Neural cell (in vitro differentiated cells): ENCODE data around the gene PTGER3. TPM values are rescaled to one million over a fixed set of nuclear protein-coding genes. Genes with fewer than 3 reads are reported as not detected.

Source experiments
- H2AFZ ChIP-seq: fragments of 200-600, 300-800 bp; sonication (generic), shearing (Covaris generic); 2 replicates; pipeline ENCODE4 v1.6.0; 2014; ENCODE audit warnings: low read depth, mild to moderate bottlenecking, antibody characterized with exemption, low read length, moderate library complexity
- H3F3A ChIP-seq: fragments of 200-600 bp; shearing (Covaris generic); 2 replicates; pipeline ENCODE4 v1.6.1; 2016; ENCODE audit warnings: mild to moderate bottlenecking, moderate library complexity, mixed read lengths, antibody characterized with exemption, low read length; ENCODE audit not compliant: insufficient read depth, poor library complexity, severe bottlenecking
- H3K27ac ChIP-seq: fragments of 200-600, 300-800 bp; sonication (generic), shearing (Covaris generic); 2 replicates; pipeline ENCODE4 v1.5.1; 2014; ENCODE audit warnings: mild to moderate bottlenecking, low read length, moderate library complexity
- H3K27me3 ChIP-seq: fragments of 300-800, 200-600 bp; sonication (generic), shearing (Covaris generic); 2 replicates; pipeline ENCODE4 v1.6.0; 2014; ENCODE audit warnings: mild to moderate bottlenecking, low read depth, low read length, moderate library complexity; ENCODE audit not compliant: insufficient read depth
- H3K36me3 ChIP-seq: fragments of 300-800, 200-600 bp; sonication (generic), shearing (Covaris generic); 2 replicates; pipeline ENCODE4 v1.5.1; 2014; ENCODE audit warnings: mild to moderate bottlenecking, antibody characterized with exemption, low read length, moderate library complexity; ENCODE audit not compliant: insufficient read depth
- H3K4me2 ChIP-seq: fragments of 300-800, 200-600 bp; sonication (generic), shearing (Covaris generic); 2 replicates; pipeline ENCODE4 v1.6.0; 2014; ENCODE audit warnings: mild to moderate bottlenecking, low read length
- H3K4me3 ChIP-seq: fragments of 300-800, 200-600 bp; sonication (generic), shearing (Covaris generic); 2 replicates; pipeline ENCODE4 v1.5.1; 2014; ENCODE audit warnings: mild to moderate bottlenecking, low read length, moderate library complexity
- H3K79me2 ChIP-seq: fragments of 200-600 bp; shearing (Covaris generic); replicated peaks from 2 replicates; pipeline ENCODE4 v1.6.0; 2014; ENCODE audit warnings: mild to moderate bottlenecking, low read length, moderate library complexity; ENCODE audit not compliant: insufficient read depth
- H3K9ac ChIP-seq: fragments of 300-800, 200-600 bp; sonication (generic), shearing (Covaris generic); 2 replicates; pipeline ENCODE4 v1.6.1; 2016; ENCODE audit warnings: mild to moderate bottlenecking, low read length, mixed read lengths
- H3K9me2 ChIP-seq: fragments of 200-600 bp; shearing (Covaris generic); 2 replicates; pipeline ENCODE4 v1.6.1; 2016; ENCODE audit warnings: mild to moderate bottlenecking, low read length, mixed read lengths; ENCODE audit not compliant: insufficient read depth
- H3K9me3 ChIP-seq: fragments of 200-600, 300-800 bp; sonication (generic), shearing (Covaris generic); 2 replicates; pipeline ENCODE4 v1.6.1; 2016; ENCODE audit warnings: mild to moderate bottlenecking, mixed run types, low read length, moderate library complexity, mixed read lengths
- H4K20me1 ChIP-seq: fragments of 200-600 bp; shearing (Covaris generic); 2 replicates; pipeline ENCODE4 v1.6.1; 2016; ENCODE audit warnings: mild to moderate bottlenecking, mixed run types; ENCODE audit not compliant: insufficient read depth
- CTCF ChIP-seq: fragments of 450-650 bp; IDR thresholded peaks from 2 replicates; pipeline ENCODE4 v1.5.1; 2014; ENCODE audit warnings: antibody characterized with exemption, mild to moderate bottlenecking, moderate library complexity; ENCODE audit not compliant: poor library complexity, severe bottlenecking
- EP300 ChIP-seq: fragments of 450-650 bp; conservative IDR thresholded peaks from 2 replicates; pipeline ENCODE4 v1.6.1; 2014; ENCODE audit warnings: antibody characterized with exemption, mild to moderate bottlenecking, moderate library complexity; ENCODE audit not compliant: poor library complexity, severe bottlenecking
- EZH2 ChIP-seq: fragments of 200-600, 300-800 bp; shearing (Covaris generic), sonication (generic); IDR thresholded peaks from 2 replicates; pipeline ENCODE4 v1.6.1; 2014; ENCODE audit warnings: antibody characterized with exemption, low read length, borderline replicate concordance, mild to moderate bottlenecking; ENCODE audit not compliant: insufficient read depth, poor library complexity, severe bottlenecking
- MXI1 ChIP-seq: fragments of 450-650 bp; conservative IDR thresholded peaks from 2 replicates; pipeline ENCODE4 v1.6.1; 2014; ENCODE audit warnings: antibody characterized with exemption, mild to moderate bottlenecking; ENCODE audit not compliant: poor library complexity, severe bottlenecking
- POLR2AphosphoS5 ChIP-seq: IDR thresholded peaks from 2 replicates; pipeline ENCODE4 v1.6.1; 2012
- RAD21 ChIP-seq: fragments of 450-650 bp; conservative IDR thresholded peaks from 2 replicates; pipeline ENCODE4 v1.6.1; 2014; ENCODE audit warnings: antibody characterized with exemption, mild to moderate bottlenecking, moderate library complexity
- REST ChIP-seq: IDR thresholded peaks from 2 replicates; pipeline ENCODE4 v1.6.1; 2012; ENCODE audit warnings: borderline replicate concordance
- SMC3 ChIP-seq: fragments of 450-650 bp; conservative IDR thresholded peaks from 2 replicates; pipeline ENCODE4 v1.6.1; 2014; ENCODE audit warnings: antibody characterized with exemption, mild to moderate bottlenecking, moderate library complexity; ENCODE audit not compliant: poor library complexity
- TAF1 ChIP-seq: IDR thresholded peaks from 2 replicates; pipeline ENCODE4 v1.6.1; 2012; ENCODE audit warnings: low read depth
- polyA plus RNA-seq: library from polyadenylated mRNA; depleted of rRNA; stranded (reverse); fragments of >200 nt; gene quantifications from 2 replicates; pipeline ENCODE4 v1.2.3, GENCODE V29; 2014

PTGER3 gene
- polyA plus RNA-seq, 1 donor from 2014 or later = 1.7 TPM

GRCh38 chr1:70979313-70979712 lies 68.3 kb downstream of the PTGER3 start:
- Histone ChIP-seq H2AFZ (no peak overlapping the region), H3F3A (no peaks in the 10 kb centered on the region), H3K4me2 (no peak overlapping the region), H4K20me1 (no peaks in the 10 kb centered on the region), H3K79me2 (no peaks in the 10 kb centered on the region), H3K9ac (no peak overlapping the region), H3K9me2 (no peaks in the 10 kb centered on the region), H3K4me3 (no peak overlapping the region), H3K27me3 (no peaks in the 10 kb centered on the region), H3K27ac (no peak overlapping the region), H3K9me3 (no peaks in the 10 kb centered on the region), H3K36me3 (no peaks in the 10 kb centered on the region)
- TF ChIP-seq MXI1 (no peak), RAD21 (no peak), TAF1 (no peak), SMC3 (no peak), POLR2AphosphoS5 (no peak), EZH2 (no peak)

GRCh38 chr1:70978623-70979022 lies 69.0 kb downstream of the PTGER3 start:
- H3K27ac ChIP-seq = no peak overlapping the region
- no peaks in the 10 kb centered on the region for H3K27me3 ChIP-seq
- no peaks in the 10 kb centered on the region for H3F3A ChIP-seq
- no peak overlapping the region for H3K4me3 ChIP-seq
- no peaks in the 10 kb centered on the region for H3K9me3 ChIP-seq
- H2AFZ ChIP-seq = no peak overlapping the region
- TF ChIP-seq CTCF = no peak
- no peak for TF ChIP-seq EP300
- no peak for TF ChIP-seq POLR2AphosphoS5
- no peak for TF ChIP-seq REST
- H3K9ac ChIP-seq = no peak overlapping the region
- H4K20me1 ChIP-seq = no peaks in the 10 kb centered on the region
- H3K4me2 ChIP-seq = no peak overlapping the region
- no peaks in the 10 kb centered on the region for H3K36me3 ChIP-seq
- no peaks in the 10 kb centered on the region for H3K79me2 ChIP-seq
- no peaks in the 10 kb centered on the region for H3K9me2 ChIP-seq

GRCh38 chr1:70977575-70977974 lies 70.0 kb downstream of the PTGER3 start:
- Histone ChIP-seq H2AFZ (no peak overlapping the region), H3K9me3 (no peaks in the 10 kb centered on the region), H3K36me3 (no peaks in the 10 kb centered on the region), H3K79me2 (no peaks in the 10 kb centered on the region), H3K27me3 (no peaks in the 10 kb centered on the region), H3K9ac (no peak overlapping the region), H3K9me2 (no peaks in the 10 kb centered on the region), H3K4me3 (no peak overlapping the region), H3K27ac (no peak overlapping the region), H3K4me2 (no peak overlapping the region), H3F3A (no peaks in the 10 kb centered on the region), H4K20me1 (no peaks in the 10 kb centered on the region)
- no peak for TF ChIP-seq POLR2AphosphoS5
- no peak for TF ChIP-seq EP300
